ENCODE data around the gene S100A12.

DNA sequence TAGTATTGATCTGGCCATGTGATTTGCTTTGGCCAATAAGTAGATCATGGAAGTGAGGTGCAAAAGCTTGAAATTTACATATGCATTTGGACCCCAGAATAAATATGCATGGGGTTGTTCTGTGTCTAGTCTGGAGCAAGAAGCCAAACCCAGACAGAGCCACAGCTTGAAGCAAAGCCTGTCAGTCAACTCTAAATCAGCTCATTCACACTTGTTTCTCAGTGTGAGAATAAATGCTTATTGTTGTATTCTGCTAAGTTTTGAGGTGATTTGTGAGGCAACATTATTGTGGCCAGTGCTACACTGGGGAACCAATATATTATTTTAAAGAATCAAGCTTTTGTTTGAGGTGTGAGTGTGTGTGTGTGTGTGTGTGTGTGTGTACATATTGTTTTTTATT, 50.5 kb downstream of the S100A12 start:
- TF ChIP-seq, protein P1, sequence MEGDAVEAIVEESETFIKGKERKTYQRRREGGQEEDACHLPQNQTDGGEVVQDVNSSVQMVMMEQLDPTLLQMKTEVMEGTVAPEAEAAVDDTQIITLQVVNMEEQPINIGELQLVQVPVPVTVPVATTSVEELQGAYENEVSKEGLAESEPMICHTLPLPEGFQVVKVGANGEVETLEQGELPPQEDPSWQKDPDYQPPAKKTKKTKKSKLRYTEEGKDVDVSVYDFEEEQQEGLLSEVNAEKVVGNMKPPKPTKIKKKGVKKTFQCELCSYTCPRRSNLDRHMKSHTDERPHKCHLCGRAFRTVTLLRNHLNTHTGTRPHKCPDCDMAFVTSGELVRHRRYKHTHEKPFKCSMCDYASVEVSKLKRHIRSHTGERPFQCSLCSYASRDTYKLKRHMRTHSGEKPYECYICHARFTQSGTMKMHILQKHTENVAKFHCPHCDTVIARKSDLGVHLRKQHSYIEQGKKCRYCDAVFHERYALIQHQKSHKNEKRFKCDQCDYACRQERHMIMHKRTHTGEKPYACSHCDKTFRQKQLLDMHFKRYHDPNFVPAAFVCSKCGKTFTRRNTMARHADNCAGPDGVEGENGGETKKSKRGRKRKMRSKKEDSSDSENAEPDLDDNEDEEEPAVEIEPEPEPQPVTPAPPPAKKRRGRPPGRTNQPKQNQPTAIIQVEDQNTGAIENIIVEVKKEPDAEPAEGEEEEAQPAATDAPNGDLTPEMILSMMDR (IDR thresholded peaks at IDR 0.05) = no peak
- no peak for TF ChIP-seq POLR2AphosphoS5 (IDR thresholded peaks at IDR 0.05)
- no peak for TF ChIP-seq POLR2A (IDR thresholded peaks at IDR 0.05)
- no peak for TF ChIP-seq EP300 (IDR thresholded peaks at IDR 0.05; ENCODE audit: low read depth)
